CD4-positive, alpha-beta T cell treated with Interleukin-15 for 4 hours (primary cell): ENCODE measurements around the gene FGF14.

Experiments used
- DNase-seq: peaks from one replicate; pipeline ENCODE4 v3.0.0-alpha.2; 2020; ENCODE audit warnings: low spot score

FGF14 gene

GRCh38 chr13:101930331-101930730, 471.5 kb downstream of the FGF14 start:
- no peak for DNase-seq

DNA sequence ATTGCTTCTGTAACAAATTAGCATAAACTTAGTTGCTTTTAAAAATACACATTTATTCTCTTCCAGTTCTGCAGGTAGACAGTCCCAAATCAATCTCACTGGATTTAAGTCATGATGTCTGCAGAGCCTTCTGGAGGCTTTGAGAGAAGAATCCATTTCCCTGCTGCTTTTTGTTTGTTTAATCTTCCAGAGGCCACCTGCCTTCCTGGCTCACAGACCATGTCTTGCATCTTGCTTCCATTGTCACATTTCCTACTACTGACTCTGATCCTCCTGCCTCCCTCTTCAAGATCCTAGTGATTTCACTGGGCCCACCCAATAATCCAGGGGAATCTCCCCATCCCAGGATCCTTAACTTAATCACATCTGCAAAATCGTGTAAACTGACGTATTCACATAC, 476.1 kb downstream of the FGF14 start:
- DNase-seq, result no peak

DNA sequence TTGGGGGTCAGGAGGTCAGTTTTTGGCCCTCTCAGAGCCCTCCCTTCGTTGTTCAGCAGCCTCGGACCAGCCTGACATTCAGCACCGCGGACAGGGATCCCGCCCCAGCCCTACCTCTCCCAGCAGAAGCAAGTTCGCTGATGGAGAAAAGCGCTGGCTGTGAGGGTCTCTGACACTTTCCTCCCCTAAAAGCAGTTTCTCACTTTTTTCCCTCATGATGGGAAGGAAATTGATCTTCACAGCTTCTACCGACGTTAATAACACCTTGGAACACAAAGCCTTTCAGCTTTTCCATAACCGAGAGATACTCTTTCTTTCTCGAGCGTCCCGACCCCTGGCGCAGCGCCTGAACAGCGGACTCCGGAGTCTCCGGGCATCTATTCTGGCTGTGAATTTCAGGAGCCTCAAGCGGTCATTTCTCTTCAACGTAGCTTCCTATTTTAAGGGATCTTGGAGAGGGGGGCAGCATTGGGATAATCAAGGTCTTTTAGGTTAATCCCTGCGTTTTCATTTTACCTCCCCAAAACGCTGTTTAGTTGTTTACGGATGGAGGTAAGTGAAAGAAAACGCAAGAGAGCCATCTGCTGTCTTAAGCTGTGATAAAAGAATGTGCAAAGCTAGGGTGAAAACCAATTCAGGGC, 482.2 kb downstream of the FGF14 start:
- DNase-seq, result no peak

DNA sequence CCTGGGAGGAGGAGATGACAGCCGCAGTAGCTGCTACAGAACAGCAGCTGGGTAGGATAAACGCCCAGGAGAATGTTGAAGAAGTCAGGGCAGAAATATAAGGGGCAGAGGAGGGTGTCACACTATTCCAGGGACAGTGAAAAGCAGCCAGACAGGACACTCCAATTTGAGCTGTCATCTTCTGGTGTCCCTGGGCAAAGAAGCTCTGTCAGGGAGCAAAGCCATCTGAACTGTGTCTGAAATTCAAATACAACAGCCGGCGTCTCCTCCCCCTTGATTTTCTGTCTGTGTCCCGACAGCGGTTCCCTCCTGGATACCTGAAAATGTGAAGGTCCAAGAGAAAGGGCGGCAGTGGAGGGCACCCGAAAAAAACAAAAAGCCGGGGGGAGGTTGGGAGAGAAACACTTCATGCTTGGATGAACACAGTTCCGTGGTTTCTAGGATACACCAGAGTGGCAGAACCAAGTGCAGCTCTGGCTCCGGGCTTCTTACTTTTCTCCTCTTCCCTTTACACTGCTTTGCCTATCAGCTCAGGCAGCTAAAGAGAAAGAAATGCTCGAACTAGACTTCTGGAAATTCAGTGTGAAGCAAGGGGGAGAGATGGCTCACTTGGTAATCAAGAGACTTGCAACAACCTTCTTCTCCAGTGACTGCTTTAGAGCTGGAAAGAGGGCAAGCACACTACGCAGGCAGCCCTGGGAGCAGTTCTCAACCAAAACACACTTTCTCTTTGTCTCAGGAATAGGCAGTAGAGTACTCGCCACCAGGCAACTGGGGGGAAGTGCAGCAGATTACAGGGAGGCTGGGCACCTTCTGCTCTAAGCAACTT, 483.8 kb downstream of the FGF14 start:
- no peak for DNase-seq

DNA sequence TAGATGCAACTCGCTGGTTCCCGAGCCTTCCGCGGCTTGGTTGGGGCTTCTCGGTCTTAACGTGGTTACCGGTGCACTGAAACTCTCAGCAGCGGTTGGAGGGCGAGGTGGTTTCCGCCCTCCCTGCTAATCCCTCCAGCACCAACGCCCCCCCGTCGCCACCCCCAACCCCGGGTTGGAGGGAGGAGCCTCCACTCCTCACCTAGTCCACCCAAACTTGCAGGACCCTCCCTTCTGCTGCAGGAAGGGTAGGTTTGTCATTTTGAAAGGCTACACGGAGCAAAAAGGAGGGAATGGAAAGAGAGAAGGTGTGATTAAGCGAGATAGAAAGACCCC, 484.4 kb downstream of the FGF14 start:
- DNase-seq, result no peak

DNA sequence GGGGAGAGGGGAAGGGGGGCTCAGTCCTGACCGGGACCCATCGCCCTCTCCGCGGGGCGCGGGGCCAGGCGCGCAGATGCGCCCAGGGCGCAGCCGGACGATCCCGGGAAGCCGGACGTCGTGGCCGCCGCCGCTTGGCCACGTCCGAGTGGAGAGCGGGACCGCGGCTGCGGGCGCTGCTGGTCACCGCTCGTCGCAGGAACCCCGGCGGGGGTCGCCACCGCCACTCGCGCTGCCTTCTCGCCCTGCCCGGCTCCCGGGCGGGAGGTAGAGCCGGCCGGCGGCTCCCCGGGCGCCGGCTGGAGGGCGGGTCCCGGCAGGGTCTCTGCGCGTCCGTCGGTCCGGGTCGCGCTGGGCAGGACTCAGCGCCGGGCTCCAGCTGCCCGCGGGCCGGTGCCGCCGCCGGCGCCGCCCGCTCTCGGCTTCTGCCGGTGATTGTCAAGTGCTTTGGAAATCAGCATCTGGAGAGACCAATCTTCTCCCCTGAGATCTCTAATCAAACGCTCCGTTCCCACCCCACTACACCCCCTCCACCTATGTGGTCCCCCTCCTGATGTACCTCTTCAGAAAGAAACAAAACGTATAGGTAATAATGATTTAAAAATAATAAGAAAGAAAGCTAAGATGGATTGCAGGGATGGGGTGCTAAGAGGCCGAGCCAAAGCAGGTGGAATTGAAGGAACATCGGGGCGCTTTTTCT, 484.9 kb downstream of the FGF14 start:
- DNase-seq, result no peak

- no peak for DNase-seq
Measured at GRCh38 chr13:101916108-101916774, 485.6 kb downstream of the FGF14 start.

- no peak for DNase-seq
Measured at GRCh38 chr13:101915755-101916107, 486.1 kb downstream of the FGF14 start.

GRCh38 chr13:101915331-101915730, 486.5 kb downstream of the FGF14 start:
- DNase-seq, result no peak

DNA sequence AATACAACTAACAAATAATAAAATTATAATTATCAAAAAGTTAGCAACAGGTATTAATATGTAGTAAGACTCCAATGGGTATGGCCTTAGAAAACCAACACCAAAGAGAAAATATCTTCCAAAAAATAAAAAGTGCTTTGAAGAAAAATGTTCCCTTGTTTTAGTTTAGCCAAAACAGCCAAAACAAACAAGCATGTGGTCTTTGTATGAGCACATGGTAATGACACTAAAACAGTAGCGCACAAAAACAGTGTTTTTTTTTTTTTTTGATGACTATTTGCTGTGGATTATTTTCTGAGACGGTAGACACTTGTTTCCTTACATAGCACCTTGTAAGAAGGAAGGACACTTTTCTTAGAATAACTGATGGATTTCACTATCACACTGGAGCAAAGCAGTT, 490.1 kb downstream of the FGF14 start:
- DNase-seq, result no peak

GRCh38 chr13:101903890-101904289, 498.0 kb downstream of the FGF14 start:
- DNase-seq, result no peak

DNA sequence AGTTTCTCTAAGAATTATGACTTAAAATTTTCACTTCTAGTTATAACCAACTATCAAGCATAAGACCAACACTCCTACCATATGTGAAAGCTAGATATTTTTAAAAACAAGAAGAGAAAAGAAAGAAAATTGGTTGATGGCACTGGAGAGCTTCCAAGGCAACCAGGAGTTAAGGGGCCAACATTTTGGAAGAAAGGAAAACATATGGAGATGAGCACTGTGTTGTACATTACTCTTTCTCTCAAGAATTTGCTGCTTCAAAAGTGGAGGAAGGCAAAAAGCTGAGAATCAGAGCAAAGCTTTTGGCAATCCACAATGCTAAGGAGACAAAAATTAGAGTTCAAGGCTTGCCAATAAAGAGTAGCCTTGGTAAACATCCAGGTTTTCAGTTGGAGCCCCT, 503.2 kb downstream of the FGF14 start:
- DNase-seq, result no peak

DNA sequence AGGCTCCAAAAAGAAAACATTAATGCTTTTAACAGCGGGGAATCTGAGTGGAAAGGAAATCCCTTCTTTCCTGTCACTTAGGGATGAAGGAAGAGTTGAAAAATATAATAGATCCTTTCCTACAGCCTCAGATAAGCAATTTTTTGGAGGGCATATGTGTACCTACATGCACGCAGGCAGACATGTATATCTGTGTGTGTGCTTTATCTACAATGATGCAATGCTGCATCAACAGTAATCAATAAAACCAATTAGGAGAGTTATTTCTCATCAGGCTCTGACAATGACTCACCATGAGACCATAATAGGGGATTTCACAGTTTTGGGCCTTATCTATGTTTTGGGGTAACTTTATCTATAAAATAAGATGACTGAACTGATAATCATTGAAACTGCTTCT, 505.3 kb downstream of the FGF14 start:
- DNase-seq, result no peak

DNA sequence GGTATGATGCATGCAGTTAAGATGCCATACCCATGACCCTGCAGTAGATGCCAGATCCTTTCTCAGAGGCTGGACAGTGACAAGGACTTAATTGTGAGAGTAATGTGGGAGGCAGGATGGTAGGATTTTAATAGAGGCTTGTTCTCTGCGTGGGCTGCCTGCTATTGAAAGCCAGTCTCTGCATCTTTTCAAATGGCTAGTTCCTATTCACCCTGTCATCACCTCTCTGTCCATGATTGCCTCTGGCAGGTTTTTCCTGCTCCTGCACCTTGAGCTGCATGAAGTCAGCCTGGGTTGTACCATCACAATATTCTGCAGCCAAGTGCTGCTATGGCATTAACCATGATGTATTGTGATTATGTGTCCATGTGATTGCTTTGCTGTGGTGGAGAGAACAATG, 508.8 kb downstream of the FGF14 start:
- DNase-seq, result no peak

DNA sequence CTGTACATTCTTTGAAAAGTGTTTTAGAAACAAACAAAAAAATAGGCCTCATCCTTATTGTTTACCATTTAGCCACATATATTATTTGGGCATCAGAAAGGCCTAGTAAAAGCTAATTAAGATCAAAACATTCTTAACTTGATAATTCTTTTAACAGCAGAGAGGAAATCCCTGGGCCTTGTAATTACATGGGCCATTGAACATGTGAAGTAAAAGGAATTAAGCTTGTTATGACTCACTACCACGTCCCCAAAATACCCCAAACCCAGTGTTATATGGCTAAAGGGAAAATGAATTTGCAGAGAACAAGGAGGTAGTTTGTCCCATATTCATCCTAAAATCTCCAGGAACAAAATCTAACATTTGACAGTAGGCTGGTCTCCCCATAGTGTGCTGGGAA, 509.6 kb downstream of the FGF14 start:
- DNase-seq, result no peak

- no peak for DNase-seq
Measured at GRCh38 chr13:101881593-101881992, 520.3 kb downstream of the FGF14 start.

- no peak for DNase-seq
Measured at GRCh38 chr13:101880581-101880980, 521.3 kb downstream of the FGF14 start.

DNA sequence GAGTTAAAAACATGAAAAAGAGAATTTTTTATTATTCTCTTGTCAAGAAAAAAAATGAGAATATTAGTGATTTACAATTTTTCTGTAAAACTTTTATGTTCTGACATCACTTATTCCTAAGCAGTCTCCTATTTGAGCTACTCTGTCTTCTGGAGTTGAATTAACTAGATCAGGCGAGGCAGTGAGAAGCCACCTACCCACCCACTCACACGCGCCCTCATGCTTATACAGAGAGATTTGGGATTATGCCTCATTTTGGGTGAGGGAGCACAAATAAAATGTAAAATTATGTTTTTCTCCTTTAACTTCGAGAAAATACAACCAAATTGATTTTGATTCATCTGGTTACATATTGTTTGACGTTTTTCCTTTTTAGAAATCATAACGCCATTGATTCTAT, 524.9 kb downstream of the FGF14 start:
- DNase-seq, result no peak

DNA sequence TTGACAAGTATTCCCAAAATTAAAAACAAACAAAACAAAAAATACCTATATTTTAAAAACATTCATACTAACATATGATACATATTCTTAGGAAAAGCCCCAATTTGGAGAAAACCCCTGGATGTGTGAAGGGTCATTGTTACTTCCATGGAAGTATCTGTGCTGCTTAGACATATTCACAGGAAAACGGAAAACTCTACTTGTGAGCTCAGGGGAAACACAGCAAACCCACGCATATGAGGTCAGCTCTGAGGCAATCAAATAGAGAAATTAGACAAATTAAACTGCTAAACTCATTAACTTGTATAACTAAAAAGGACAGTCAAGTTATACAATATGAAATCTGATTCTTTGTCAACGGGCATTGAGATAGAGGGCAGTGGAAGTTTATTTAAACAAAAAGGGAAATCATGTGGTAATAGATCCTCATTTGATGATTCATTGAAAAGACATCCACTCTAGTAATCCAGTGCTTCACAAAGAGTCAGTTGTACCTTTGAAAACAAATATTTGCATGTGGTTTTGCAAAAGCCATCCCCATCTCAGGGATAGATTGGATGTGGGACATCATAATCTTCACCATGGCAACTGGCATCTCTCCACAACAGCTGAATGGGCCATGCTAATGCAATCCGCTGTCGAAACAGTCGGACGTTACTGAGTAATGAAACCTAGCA, 526.0 kb downstream of the FGF14 start:
- no peak for DNase-seq

- DNase-seq, result no peak
Measured at GRCh38 chr13:101875091-101875490, 526.8 kb downstream of the FGF14 start.

DNA sequence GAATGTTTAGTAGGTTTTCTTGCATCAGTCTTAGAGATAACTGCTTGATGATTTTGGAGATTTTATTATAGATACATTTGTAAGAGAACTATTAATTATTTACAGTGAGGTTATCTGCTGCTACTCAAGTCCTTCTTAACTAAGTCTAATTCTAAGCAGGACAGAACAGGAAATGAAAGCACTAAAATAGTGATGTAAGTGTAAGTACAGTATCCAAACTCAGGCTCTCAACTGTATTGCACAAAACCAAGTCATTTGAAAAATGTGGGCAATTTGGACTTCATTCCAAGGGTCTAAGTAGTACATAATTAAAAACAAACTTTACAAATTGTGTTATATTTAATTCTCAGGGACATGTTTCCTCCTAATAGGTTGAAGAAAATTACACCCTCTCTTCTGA, 532.3 kb downstream of the FGF14 start:
- DNase-seq, result no peak
